DND-41 (cell line): Measurements from ENCODE around the gene HM13.
"Not testable (repeated sequence)": the region's sequence is repeated elsewhere in the genome, so short reads cannot be mapped to it uniquely, and the experiment has no call there.

Experiments used
- EZH2 ChIP-seq: IDR thresholded peaks from 3 replicates; pipeline ENCODE4 v1.6.1; 2012; ENCODE audit warnings: borderline replicate concordance, low read depth, mild to moderate bottlenecking, moderate library complexity, low read length, inconsistent platforms; ENCODE audit not compliant: severe bottlenecking
- TF ChIP-seq, protein P1 (sequence below): IDR thresholded peaks from 2 replicates; pipeline ENCODE4 v1.5.1; 2012; ENCODE audit warnings: borderline replicate concordance, low read length, moderate library complexity, mild to moderate bottlenecking; ENCODE audit not compliant: poor library complexity, severe bottlenecking; ENCODE audit errors: extremely low read depth

DNA sequence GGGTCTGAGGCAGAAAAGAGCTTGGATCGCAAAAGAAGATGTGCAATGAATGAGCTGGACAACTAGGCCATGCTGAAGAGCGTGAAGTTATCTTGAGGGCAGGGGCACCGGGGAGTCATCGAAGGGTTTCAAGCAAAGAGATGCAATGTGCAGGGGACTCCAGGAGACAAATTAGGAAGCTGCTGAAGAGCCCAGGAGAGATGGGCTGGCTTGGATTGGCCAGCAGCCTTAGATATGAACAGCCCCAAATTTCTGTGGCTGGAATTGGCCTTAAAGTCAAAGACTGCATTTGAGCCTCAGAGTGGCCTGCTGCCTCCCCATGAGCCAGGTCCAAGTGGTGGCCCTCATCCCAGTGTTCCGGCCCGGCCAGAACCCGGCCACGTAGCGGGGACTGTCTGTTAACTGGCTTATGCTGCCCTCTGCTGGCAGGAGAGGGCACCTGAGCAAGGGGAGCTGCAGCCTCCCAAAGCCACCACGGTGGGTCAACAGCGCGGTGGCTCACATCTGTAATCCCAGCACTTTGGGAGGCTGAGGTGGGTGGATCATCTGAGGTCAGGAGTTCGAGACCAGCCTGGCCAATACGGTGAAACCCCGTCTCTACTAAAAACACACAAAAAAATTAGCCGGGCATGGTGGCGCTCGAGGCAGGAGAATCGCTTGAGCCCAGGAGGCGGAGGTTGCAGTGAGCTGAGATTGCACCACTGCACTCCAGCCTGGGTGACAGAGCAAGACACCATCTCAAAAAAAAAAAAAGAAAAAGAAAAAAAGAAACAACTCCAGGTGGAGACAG, 11.2 kb upstream of the HM13 start:
- TF ChIP-seq, protein P1, sequence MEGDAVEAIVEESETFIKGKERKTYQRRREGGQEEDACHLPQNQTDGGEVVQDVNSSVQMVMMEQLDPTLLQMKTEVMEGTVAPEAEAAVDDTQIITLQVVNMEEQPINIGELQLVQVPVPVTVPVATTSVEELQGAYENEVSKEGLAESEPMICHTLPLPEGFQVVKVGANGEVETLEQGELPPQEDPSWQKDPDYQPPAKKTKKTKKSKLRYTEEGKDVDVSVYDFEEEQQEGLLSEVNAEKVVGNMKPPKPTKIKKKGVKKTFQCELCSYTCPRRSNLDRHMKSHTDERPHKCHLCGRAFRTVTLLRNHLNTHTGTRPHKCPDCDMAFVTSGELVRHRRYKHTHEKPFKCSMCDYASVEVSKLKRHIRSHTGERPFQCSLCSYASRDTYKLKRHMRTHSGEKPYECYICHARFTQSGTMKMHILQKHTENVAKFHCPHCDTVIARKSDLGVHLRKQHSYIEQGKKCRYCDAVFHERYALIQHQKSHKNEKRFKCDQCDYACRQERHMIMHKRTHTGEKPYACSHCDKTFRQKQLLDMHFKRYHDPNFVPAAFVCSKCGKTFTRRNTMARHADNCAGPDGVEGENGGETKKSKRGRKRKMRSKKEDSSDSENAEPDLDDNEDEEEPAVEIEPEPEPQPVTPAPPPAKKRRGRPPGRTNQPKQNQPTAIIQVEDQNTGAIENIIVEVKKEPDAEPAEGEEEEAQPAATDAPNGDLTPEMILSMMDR = peak; percentile 89
- TF ChIP-seq EZH2 = not testable (repeated sequence)
